GM13976 (cell line): ENCODE data around the gene CRYL1.

Experiments
- DNase-seq: peaks from one replicate; pipeline ENCODE4 v3.0.0; 2012; ENCODE audit warnings: low spot score
- CTCF ChIP-seq: IDR thresholded peaks from 2 replicates; pipeline ENCODE4 v1.5.1; 2012; ENCODE audit warnings: borderline replicate concordance, mild to moderate bottlenecking; ENCODE audit not compliant: insufficient read depth; ENCODE audit errors: extremely low read depth, missing control alignments, control extremely low read depth
- in situ Hi-C: fragments of 300-500 bp; cut with MboI; formaldehyde crosslinking; loops from one replicate; pipeline ENCODE4 v1.12.0; 2022; ENCODE audit warnings: low sequenced_read_pairs, mixed read lengths, inconsistent platforms; ENCODE audit not compliant: unreplicated experiment

Gene CRYL1

DNA sequence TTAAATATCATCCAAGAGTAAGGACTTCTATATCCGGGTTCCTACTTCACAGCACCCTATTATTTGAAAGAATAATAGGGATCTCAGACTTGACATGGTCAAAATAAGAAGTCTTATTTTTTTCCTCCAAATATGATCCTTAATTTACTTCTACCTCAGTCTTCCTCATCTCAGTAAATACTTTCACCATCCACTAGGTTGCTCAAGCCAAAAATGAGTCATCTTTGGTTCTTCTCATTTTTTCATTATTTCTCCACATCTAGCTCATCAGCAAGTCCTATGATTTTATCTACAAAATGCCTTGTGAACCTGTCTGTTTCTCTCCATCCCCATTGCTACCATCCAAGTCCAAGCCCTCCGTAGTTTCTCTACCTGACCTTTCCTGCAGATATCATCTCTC, 171.7 kb downstream of the CRYL1 start:
- in situ Hi-C loops, result no loop called here

More for the DNA sequence above, 171.7 kb downstream of the CRYL1 start:
- TF ChIP-seq CTCF, result no peak
- DNase-seq, result no peak
